Activated CD4-positive, alpha-beta T cell treated with anti-CD3 and anti-CD28 coated beads for 36 hours (primary cell): ENCODE measurements around the gene RAD51B. TPM values are rescaled to one million over a fixed set of nuclear protein-coding genes. Genes with fewer than 3 reads are reported as not detected.
A peak's percentile ranks its signal among the peaks of the same experiment; 100 is the strongest.

Experiments used
- ATAC-seq: fragments of 200-7000 bp; cut with Tn5 transposase; one replicate; pipeline ENCODE4 v1.10.0; 2021; ENCODE audit warnings: mild to moderate bottlenecking, moderate library complexity
- CTCF ChIA-PET: fragments of 350-600 bp; sonication (Branson Sonifier 250); formaldehyde crosslinking; loops from one replicate; lab custom pipeline; 2021; ENCODE audit warnings: antibody characterized with exemption; lab: Charles Lee
- POLR2A ChIA-PET: fragments of 350-600 bp; sonication (Branson Sonifier 250); formaldehyde crosslinking; loops from one replicate; lab custom pipeline; 2021; ENCODE audit warnings: antibody characterized with exemption, inconsistent platforms; lab: Charles Lee
- DNase-seq: peaks from one replicate; pipeline ENCODE4 v3.0.0-alpha.2; 2020
- H3K27ac Mint-ChIP-seq: one replicate; pipeline ENCODE4 v1.8.0; 2021; ENCODE audit warnings: mixed read lengths
- H3K27me3 Mint-ChIP-seq: one replicate; pipeline ENCODE4 v1.8.0; 2021; ENCODE audit warnings: mixed read lengths
- H3K36me3 Mint-ChIP-seq: one replicate; pipeline ENCODE4 v1.8.0; 2021; ENCODE audit warnings: low read depth, mixed read lengths
- H3K4me1 Mint-ChIP-seq: one replicate; pipeline ENCODE4 v1.8.0; 2021; ENCODE audit warnings: mixed read lengths
- H3K4me3 Mint-ChIP-seq: one replicate; pipeline ENCODE4 v1.8.0; 2021; ENCODE audit warnings: mild to moderate bottlenecking, moderate library complexity, mixed read lengths
- H3K9me3 Mint-ChIP-seq: one replicate; pipeline ENCODE4 v1.8.0; 2021; ENCODE audit warnings: low read depth, mixed read lengths
- intact Hi-C, 2 experiments: fragments of 100-400 bp; cut with DNase I in 1 of 2; cut with micrococcal nuclease in 1 of 2; formaldehyde crosslinking; loops; one replicate each; pipeline versions ENCODE4 v1.14.2 to v1.15.1; 2022 to 2024; cut with DNase I, micrococcal nuclease
- total RNA-seq, 2 experiments: library from RNA; stranded (reverse); gene quantifications; one replicate each; pipeline ENCODE4 v1.2.3, GENCODE V29; 2021

Gene RAD51B
- total RNA-seq, 2 experiments from 2014 or later = 26.4 to 39.9 TPM

- Mint-ChIP-seq H3K9me3 (no peaks in the 10 kb centered on the region), H3K4me3 (no peak overlapping the region), H3K4me1 (peaks cover 25% of the 10 kb centered on the region), H3K27ac (no peak overlapping the region), H3K27me3 (no peaks in the 10 kb centered on the region), H3K36me3 (no peaks in the 10 kb centered on the region)
- ATAC-seq (no peak), DNase-seq (no peak)
- POLR2A ChIA-PET = no interaction called here
- CTCF ChIA-PET = no interaction called here
- intact Hi-C loops = no loop called here
Observed at GRCh38 chr14:68709007-68709406, 889.4 kb downstream of the RAD51B start.

GRCh38 chr14:68710776-68711175 is 891.2 kb downstream of the RAD51B start:
- ChIA-PET POLR2A (no interaction called here), CTCF (interaction anchor here (0.7 to 1.0 kb wide), 4 partner anchors 10 to 123 kb away, joined by 3 read pairs; no protein-coding TSS in a partner anchor)
- H3K27ac Mint-ChIP-seq = no peak overlapping the region
- H3K27me3 Mint-ChIP-seq = no peaks in the 10 kb centered on the region
- H3K4me3 Mint-ChIP-seq = no peak overlapping the region
- H3K36me3 Mint-ChIP-seq = no peaks in the 10 kb centered on the region
- ATAC-seq = no peak
- intact Hi-C loops = no loop called here
- peaks cover 38% of the 10 kb centered on the region for H3K4me1 Mint-ChIP-seq
- no peak for DNase-seq
- H3K9me3 Mint-ChIP-seq = no peaks in the 10 kb centered on the region

GRCh38 chr14:68711561-68712309 is 892.2 kb downstream of the RAD51B start:
- intact Hi-C loops = no loop called here
- H3K27me3 Mint-ChIP-seq = no peaks in the 10 kb centered on the region
- H3K27ac Mint-ChIP-seq = peak overlapping the region; percentile 60
- H3K4me3 Mint-ChIP-seq = no peak overlapping the region
- H3K9me3 Mint-ChIP-seq = no peaks in the 10 kb centered on the region
- no peaks in the 10 kb centered on the region for H3K36me3 Mint-ChIP-seq
- H3K4me1 Mint-ChIP-seq = peaks cover 38% of the 10 kb centered on the region
- ChIA-PET CTCF (interaction anchor here (0.6 to 1.0 kb wide), 3 partner anchors 11 to 471 kb away, joined by 3 to 5 read pairs (median 3); no protein-coding TSS in a partner anchor), POLR2A (no interaction called here)
- DNase-seq (peak; percentile 24), ATAC-seq (peak; percentile 63)

- CTCF ChIA-PET = no interaction called here
- POLR2A ChIA-PET = no interaction called here
- H3K36me3 Mint-ChIP-seq = no peaks in the 10 kb centered on the region
- peak overlapping the region; percentile 38 for H3K27ac Mint-ChIP-seq
- no peaks in the 10 kb centered on the region for H3K27me3 Mint-ChIP-seq
- no peak for ATAC-seq
- H3K4me3 Mint-ChIP-seq = no peak overlapping the region
- intact Hi-C loops = no loop called here
- H3K9me3 Mint-ChIP-seq = no peaks in the 10 kb centered on the region
- H3K4me1 Mint-ChIP-seq = peaks cover 38% of the 10 kb centered on the region
- DNase-seq = no peak
Observed at GRCh38 chr14:68712703-68713370, 893.3 kb downstream of the RAD51B start.

- intact Hi-C loops = loop anchor here in 1 of 2 experiments (2.0 kb wide), 1 partner anchor 73 kb away; no protein-coding TSS in a partner anchor
- H3K9me3 Mint-ChIP-seq = no peaks in the 10 kb centered on the region
- ChIA-PET CTCF (no interaction called here), POLR2A (no interaction called here)
- H3K36me3 Mint-ChIP-seq = no peaks in the 10 kb centered on the region
- ATAC-seq (no peak), DNase-seq (no peak)
- H3K4me1 Mint-ChIP-seq = peaks cover 41% of the 10 kb centered on the region
- H3K4me3 Mint-ChIP-seq = no peak overlapping the region
- no peak overlapping the region for H3K27ac Mint-ChIP-seq
- H3K27me3 Mint-ChIP-seq = no peaks in the 10 kb centered on the region
Observed at GRCh38 chr14:68713782-68714181, 894.2 kb downstream of the RAD51B start.

GRCh38 chr14:68714991-68715924 is 895.7 kb downstream of the RAD51B start:
- Mint-ChIP-seq H3K27me3 (no peaks in the 10 kb centered on the region), H3K36me3 (peaks cover 4% of the 10 kb centered on the region), H3K4me3 (no peak overlapping the region), H3K4me1 (peaks cover 53% of the 10 kb centered on the region), H3K27ac (peak overlapping the region; percentile 61), H3K9me3 (peaks cover 5% of the 10 kb centered on the region)
- intact Hi-C loops = loop anchor here (1.0 to 2.0 kb wide), 4 partner anchors 30 to 101 kb away; no protein-coding TSS in a partner anchor
- DNase-seq (peak; percentile 48), ATAC-seq (peak; percentile 62)
- CTCF ChIA-PET = interaction anchor here (0.6 to 1.0 kb wide), 7 partner anchors 13 to 104 kb away, joined by 3 to 4 read pairs (median 3); no protein-coding TSS in a partner anchor
- POLR2A ChIA-PET = interaction anchor here (1.2 kb wide), 1 partner anchor 64 kb away, joined by 4 read pairs; no protein-coding TSS in a partner anchor

- DNase-seq (no peak), ATAC-seq (no peak)
- peaks cover 6% of the 10 kb centered on the region for H3K36me3 Mint-ChIP-seq
- H3K27me3 Mint-ChIP-seq = no peaks in the 10 kb centered on the region
- H3K4me3 Mint-ChIP-seq = no peak overlapping the region
- intact Hi-C loops = no loop called here
- H3K9me3 Mint-ChIP-seq = peaks cover 9% of the 10 kb centered on the region
- ChIA-PET POLR2A (no interaction called here), CTCF (interaction anchor here (0.6 to 2.2 kb wide), 8 partner anchors 17 to 233 kb away, joined by 3 to 6 read pairs (median 4); no protein-coding TSS in a partner anchor)
- peaks cover 49% of the 10 kb centered on the region for H3K4me1 Mint-ChIP-seq
- no peak overlapping the region for H3K27ac Mint-ChIP-seq
Observed at GRCh38 chr14:68716698-68717097, 897.1 kb downstream of the RAD51B start.

GRCh38 chr14:68718023-68718990 is 898.7 kb downstream of the RAD51B start:
- DNase-seq (peak; percentile 42), ATAC-seq (peak; percentile 40)
- Mint-ChIP-seq H3K27me3 (no peaks in the 10 kb centered on the region), H3K9me3 (peaks cover 9% of the 10 kb centered on the region), H3K27ac (no peak overlapping the region), H3K36me3 (peaks cover 6% of the 10 kb centered on the region), H3K4me3 (no peak overlapping the region), H3K4me1 (peaks cover 33% of the 10 kb centered on the region)
- CTCF ChIA-PET = interaction anchor here (0.7 to 2.2 kb wide), 8 partner anchors 13 to 827 kb away, joined by 3 to 8 read pairs (median 3); no protein-coding TSS in a partner anchor
- POLR2A ChIA-PET = interaction anchor here (0.7 kb wide), 1 partner anchor 30 kb away, joined by 3 read pairs; no protein-coding TSS in a partner anchor
- intact Hi-C loops = no loop called here

GRCh38 chr14:68719634-68720384 is 900.2 kb downstream of the RAD51B start:
- Mint-ChIP-seq H3K4me3 (no peak overlapping the region), H3K36me3 (peaks cover 6% of the 10 kb centered on the region), H3K4me1 (peaks cover 30% of the 10 kb centered on the region), H3K27ac (no peak overlapping the region), H3K27me3 (no peaks in the 10 kb centered on the region), H3K9me3 (peaks cover 9% of the 10 kb centered on the region)
- ChIA-PET CTCF (interaction anchor here (0.6 to 1.7 kb wide), 11 partner anchors 9 to 828 kb away, joined by 3 to 8 read pairs (median 3); no protein-coding TSS in a partner anchor), POLR2A (interaction anchor here (0.6 to 1.3 kb wide), 5 partner anchors 62 to 492 kb away, joined by 3 to 5 read pairs (median 3); partner anchors contain the start of gene ZFP36L1)
- ATAC-seq (peak; percentile 69), DNase-seq (no peak)
- intact Hi-C loops = no loop called here
